H1 (cell line): ENCODE measurements around the gene FAM131C.

Source experiments
- CBX5 ChIP-seq: fragments of 300-800, 300-1000 bp; sonication (generic); IDR thresholded peaks from 2 replicates; pipeline ENCODE4 v1.7.1; 2016; ENCODE audit warnings: antibody characterized with exemption, low read length, low read depth
- EZH2 ChIP-seq: fragments of 200-600 bp; sonication (generic); IDR thresholded peaks from 2 replicates; pipeline ENCODE4 v1.7.1; 2012; ENCODE audit warnings: low read depth, mild to moderate bottlenecking, moderate library complexity, low read length, inconsistent platforms; ENCODE audit not compliant: severe bottlenecking
- JUN ChIP-seq: IDR thresholded peaks from 2 replicates; pipeline ENCODE4 v1.6.1; 2011; ENCODE audit warnings: low read depth, mild to moderate bottlenecking, improper control_type of control experiment, low read length
- POLR2A ChIP-seq, 2 experiments: IDR thresholded peaks; 1 replicate in 1 of 2; 2 replicates in 1 of 2; pipeline ENCODE4 v1.6.1; 2011; ENCODE audit warnings: low read depth in 2 of 2, low read length in 2 of 2, mild to moderate bottlenecking in 2 of 2; ENCODE audit errors: control extremely low read depth in 1 of 2
- RXRA ChIP-seq: IDR thresholded peaks from 2 replicates; pipeline ENCODE4 v1.6.1; 2011; ENCODE audit warnings: low read depth, mild to moderate bottlenecking, low read length, moderate library complexity; ENCODE audit not compliant: insufficient read depth
- SIN3A ChIP-seq, 2 experiments: IDR thresholded peaks in 1 of 2; conservative IDR thresholded peaks in 1 of 2; 2 replicates each; pipeline ENCODE4 v1.6.1; 2011 to 2012; ENCODE audit warnings: low read length in 2 of 2, improper control_type of control experiment in 1 of 2, low read depth in 1 of 2, mild to moderate bottlenecking in 1 of 2
- ZNF274 ChIP-seq: IDR thresholded peaks from 2 replicates; pipeline ENCODE4 v1.7.0; 2012; ENCODE audit warnings: low read length, borderline replicate concordance; ENCODE audit errors: extremely low read depth
- TF ChIP-seq, protein P1 (sequence below): IDR thresholded peaks from 2 replicates; pipeline ENCODE4 v1.6.1; 2012; ENCODE audit warnings: inconsistent platforms
- TF ChIP-seq, protein P2 (sequence below), 3 experiments: IDR thresholded peaks; 1 replicate in 2 of 3; 2 replicates in 1 of 3; pipeline versions ENCODE4 v1.5.1 to v1.6.1; 2011; ENCODE audit warnings: low read length in 3 of 3, mild to moderate bottlenecking in 3 of 3, inconsistent platforms in 2 of 3, low read depth in 1 of 3, moderate library complexity in 1 of 3; ENCODE audit not compliant: insufficient read depth in 1 of 3; ENCODE audit errors: control extremely low read depth in 1 of 3

DNA sequence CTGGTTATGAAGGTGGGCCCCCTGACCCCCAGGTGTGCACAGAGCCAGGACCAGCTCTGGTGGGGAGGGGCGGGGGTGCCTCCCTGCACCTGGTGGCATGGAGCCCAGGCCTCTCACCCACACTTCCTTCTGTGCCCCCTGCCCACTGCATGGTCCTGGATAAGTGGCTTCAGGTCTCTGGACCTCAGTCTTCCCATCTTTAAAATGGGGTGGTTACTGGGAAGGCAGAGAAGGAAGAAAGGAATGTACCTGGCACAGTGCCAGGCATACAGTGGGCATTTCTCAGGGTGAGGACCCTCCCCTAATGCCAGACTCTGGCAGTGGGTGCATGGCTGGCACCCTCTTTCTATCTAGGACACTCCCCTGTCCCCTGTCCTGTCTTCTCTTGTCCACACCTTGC, 44.2 kb downstream of the FAM131C start:
- TF ChIP-seq, protein P1, sequence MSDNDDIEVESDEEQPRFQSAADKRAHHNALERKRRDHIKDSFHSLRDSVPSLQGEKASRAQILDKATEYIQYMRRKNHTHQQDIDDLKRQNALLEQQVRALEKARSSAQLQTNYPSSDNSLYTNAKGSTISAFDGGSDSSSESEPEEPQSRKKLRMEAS = no peak
- TF ChIP-seq ZNF274 = no peak
- no peak for TF ChIP-seq CBX5
- TF ChIP-seq, protein P2, sequence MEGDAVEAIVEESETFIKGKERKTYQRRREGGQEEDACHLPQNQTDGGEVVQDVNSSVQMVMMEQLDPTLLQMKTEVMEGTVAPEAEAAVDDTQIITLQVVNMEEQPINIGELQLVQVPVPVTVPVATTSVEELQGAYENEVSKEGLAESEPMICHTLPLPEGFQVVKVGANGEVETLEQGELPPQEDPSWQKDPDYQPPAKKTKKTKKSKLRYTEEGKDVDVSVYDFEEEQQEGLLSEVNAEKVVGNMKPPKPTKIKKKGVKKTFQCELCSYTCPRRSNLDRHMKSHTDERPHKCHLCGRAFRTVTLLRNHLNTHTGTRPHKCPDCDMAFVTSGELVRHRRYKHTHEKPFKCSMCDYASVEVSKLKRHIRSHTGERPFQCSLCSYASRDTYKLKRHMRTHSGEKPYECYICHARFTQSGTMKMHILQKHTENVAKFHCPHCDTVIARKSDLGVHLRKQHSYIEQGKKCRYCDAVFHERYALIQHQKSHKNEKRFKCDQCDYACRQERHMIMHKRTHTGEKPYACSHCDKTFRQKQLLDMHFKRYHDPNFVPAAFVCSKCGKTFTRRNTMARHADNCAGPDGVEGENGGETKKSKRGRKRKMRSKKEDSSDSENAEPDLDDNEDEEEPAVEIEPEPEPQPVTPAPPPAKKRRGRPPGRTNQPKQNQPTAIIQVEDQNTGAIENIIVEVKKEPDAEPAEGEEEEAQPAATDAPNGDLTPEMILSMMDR (IDR thresholded peaks at IDR 0.05; ENCODE audit: control extremely low read depth in 1 of 3, insufficient read depth in 1 of 3, low read depth in 1 of 3, low read length in 3 of 3) = no peak
- TF ChIP-seq RXRA = no peak
- no peak for TF ChIP-seq EZH2
- TF ChIP-seq JUN = no peak
- TF ChIP-seq SIN3A (conservative IDR thresholded peaks at IDR 0.05 in 1 of 2, IDR thresholded peaks at IDR 0.05 in 1 of 2; ENCODE audit: low read depth in 1 of 2, low read length in 2 of 2) = no peak
- TF ChIP-seq POLR2A (IDR thresholded peaks at IDR 0.05; ENCODE audit: control extremely low read depth in 1 of 2, low read depth in 2 of 2, low read length in 2 of 2) = no peak
